IMR-90 (cell line): ENCODE measurements around the gene GAPVD1. TPM values are rescaled to one million over a fixed set of nuclear protein-coding genes. Genes with fewer than 3 reads are reported as not detected.

ENCODE experiments used
- ATAC-seq: fragments of 200-7000 bp; cut with Tn5 transposase; 2 replicates; pipeline ENCODE4 v1.9.1; 2020; ENCODE audit warnings: low read depth, mild to moderate bottlenecking, moderate library complexity
- BruUV-seq: library from RNA; stranded (reverse); fragments of 400-500 nt; replicated peaks from 2 replicates; lab custom pipeline; 2021; lab: Mats Ljungman, UMichigan
- CTCF ChIA-PET: fragments of 300-600 bp; formaldehyde crosslinking; extraction: SDS; loops from one replicate; lab custom pipeline; 2021; ENCODE audit warnings: antibody characterized with exemption; lab: Yijun Ruan, JAX
- POLR2A ChIA-PET: fragments of 300-600 bp; sonication (Branson Sonifier 250); formaldehyde crosslinking; loops from one replicate; lab custom pipeline; 2022; ENCODE audit warnings: antibody characterized with exemption; ENCODE audit not compliant: unreplicated experiment; lab: Charles Lee
- DNase-seq: peaks from one replicate; pipeline ENCODE4 v3.0.0; 2013
- H2AFZ ChIP-seq: replicated peaks from 2 replicates; pipeline ENCODE3; 2013; ENCODE audit warnings: low read length, mild to moderate bottlenecking; ENCODE audit not compliant: poor library complexity
- H2AK5ac ChIP-seq: 2 replicates; pipeline ENCODE4 v1.6.1; 2013; ENCODE audit warnings: low read depth, low read length, inconsistent platforms
- H2AK9ac ChIP-seq: replicated peaks from 2 replicates; pipeline ENCODE3; 2013; ENCODE audit warnings: mild to moderate bottlenecking, low read depth, low read length, moderate library complexity; ENCODE audit not compliant: poor library complexity
- H2BK120ac ChIP-seq: 2 replicates; pipeline ENCODE4 v1.6.1; 2013; ENCODE audit warnings: low read depth, low read length, inconsistent platforms
- H2BK15ac ChIP-seq: 3 replicates; pipeline ENCODE4 v1.6.1; 2013; ENCODE audit warnings: low read depth, low read length, inconsistent platforms
- H2BK20ac ChIP-seq: 2 replicates; pipeline ENCODE4 v1.6.1; 2013; ENCODE audit warnings: low read depth, mild to moderate bottlenecking, inconsistent platforms, low read length, moderate library complexity
- H2BK5ac ChIP-seq: 2 replicates; pipeline ENCODE4 v1.6.1; 2013; ENCODE audit warnings: mild to moderate bottlenecking, low read depth, low read length, inconsistent platforms; ENCODE audit not compliant: poor library complexity, severe bottlenecking
- H3K14ac ChIP-seq: replicated peaks from 2 replicates; pipeline ENCODE4 v1.6.1; 2013; ENCODE audit warnings: low read depth, low read length, inconsistent platforms
- H3K18ac ChIP-seq: 2 replicates; pipeline ENCODE4 v1.6.1; 2013; ENCODE audit warnings: low read depth, low read length, control low read depth
- H3K23ac ChIP-seq: 2 replicates; pipeline ENCODE4 v1.6.1; 2013; ENCODE audit warnings: low read depth, low read length, inconsistent platforms
- H3K27ac ChIP-seq: 2 replicates; pipeline ENCODE4 v1.5.1; 2013; ENCODE audit warnings: mild to moderate bottlenecking, control low read depth, low read length; ENCODE audit not compliant: insufficient read depth
- H3K27me3 ChIP-seq: 2 replicates; pipeline ENCODE4 v1.6.1; 2013; ENCODE audit warnings: low read length; ENCODE audit not compliant: control insufficient read depth, insufficient read depth
- H3K36me3 ChIP-seq: 2 replicates; pipeline ENCODE4 v1.6.1; 2013; ENCODE audit warnings: low read length, mixed read lengths; ENCODE audit not compliant: control insufficient read depth, insufficient read depth
- H3K4ac ChIP-seq: 2 replicates; pipeline ENCODE4 v1.6.1; 2013; ENCODE audit warnings: low read depth, low read length, inconsistent platforms
- H3K4me1 ChIP-seq: 2 replicates; pipeline ENCODE4 v1.6.1; 2013; ENCODE audit warnings: low read length, mixed read lengths; ENCODE audit not compliant: control insufficient read depth, insufficient read depth
- H3K4me2 ChIP-seq: 2 replicates; pipeline ENCODE4 v1.6.1; 2013; ENCODE audit warnings: low read depth, mild to moderate bottlenecking, control low read depth, low read length, moderate library complexity
- H3K4me3 ChIP-seq: 2 replicates; pipeline ENCODE4 v1.5.1; 2013; ENCODE audit warnings: low read depth, mild to moderate bottlenecking, control low read depth, low read length, moderate library complexity; ENCODE audit not compliant: insufficient read depth
- H3K56ac ChIP-seq: 2 replicates; pipeline ENCODE4 v1.6.1; 2013; ENCODE audit warnings: low read length, inconsistent platforms; ENCODE audit not compliant: insufficient read depth; ENCODE audit errors: extremely low read depth
- H3K79me1 ChIP-seq, 2 experiments: 2 replicates each; pipeline ENCODE4 v1.6.1; 2013; ENCODE audit warnings: low read length in 2 of 2, inconsistent platforms in 1 of 2, low read depth in 1 of 2
- H3K9ac ChIP-seq: 2 replicates; pipeline ENCODE4 v1.6.1; 2013; ENCODE audit warnings: low read depth, low read length, control low read depth
- H3K9me1 ChIP-seq: 2 replicates; pipeline ENCODE4 v1.6.1; 2013; ENCODE audit warnings: low read length, inconsistent platforms; ENCODE audit not compliant: insufficient read depth
- H3K9me3 ChIP-seq: 2 replicates; pipeline ENCODE4 v1.6.1; 2013; ENCODE audit warnings: low read length; ENCODE audit not compliant: control insufficient read depth, insufficient read depth
- H4K20me1 ChIP-seq: 2 replicates; pipeline ENCODE4 v1.6.1; 2013; ENCODE audit warnings: low read length, inconsistent platforms; ENCODE audit not compliant: insufficient read depth
- H4K5ac ChIP-seq: 2 replicates; pipeline ENCODE4 v1.6.1; 2013; ENCODE audit warnings: mild to moderate bottlenecking, low read depth, low read length, control low read depth
- H4K8ac ChIP-seq, 2 experiments: 2 replicates each; pipeline ENCODE4 v1.6.1; 2013; ENCODE audit warnings: low read depth in 2 of 2, low read length in 2 of 2, control low read depth in 1 of 2, inconsistent platforms in 1 of 2
- H4K91ac ChIP-seq: 2 replicates; pipeline ENCODE4 v1.6.1; 2013; ENCODE audit warnings: low read depth, low read length, inconsistent platforms; ENCODE audit not compliant: insufficient read depth
- CEBPB ChIP-seq: IDR thresholded peaks from 2 replicates; pipeline ENCODE4 v1.6.1; 2012; ENCODE audit warnings: low read depth, low read length, improper control_type of control experiment
- CHD1 ChIP-seq: IDR thresholded peaks from 2 replicates; pipeline ENCODE4 v1.6.1; 2012; ENCODE audit warnings: low read depth, low read length, improper control_type of control experiment
- FOS ChIP-seq: fragments of 150-350 bp; IDR thresholded peaks from 2 replicates; pipeline ENCODE4 v1.6.1; 2016; ENCODE audit warnings: low read depth, low read length
- MAFK ChIP-seq: IDR thresholded peaks from 2 replicates; pipeline ENCODE4 v1.6.1; 2012; ENCODE audit warnings: low read depth, low read length, improper control_type of control experiment
- MAZ ChIP-seq: IDR thresholded peaks from 2 replicates; pipeline ENCODE4 v1.6.1; 2012; ENCODE audit warnings: low read depth, mild to moderate bottlenecking, low read length, improper control_type of control experiment, moderate library complexity, borderline replicate concordance
- MXI1 ChIP-seq: IDR thresholded peaks from 2 replicates; pipeline ENCODE4 v1.6.1; 2012; ENCODE audit warnings: low read depth, mild to moderate bottlenecking, low read length, moderate library complexity, borderline replicate concordance
- NFE2L2 ChIP-seq: fragments of 150-350 bp; IDR thresholded peaks from 2 replicates; pipeline ENCODE4 v1.6.1; 2016; ENCODE audit warnings: low read depth, mild to moderate bottlenecking, low read length
- POLR2A ChIP-seq: IDR thresholded peaks from 2 replicates; pipeline ENCODE4 v1.6.1; 2012; ENCODE audit warnings: mild to moderate bottlenecking, low read depth, low read length
- RAD21 ChIP-seq: IDR thresholded peaks from 2 replicates; pipeline ENCODE4 v1.6.1; 2012; ENCODE audit warnings: low read length, improper control_type of control experiment
- RCOR1 ChIP-seq: IDR thresholded peaks from 2 replicates; pipeline ENCODE4 v1.6.1; 2012; ENCODE audit warnings: mild to moderate bottlenecking, low read length, improper control_type of control experiment; ENCODE audit not compliant: insufficient replicate concordance
- RFX5 ChIP-seq: IDR thresholded peaks from 2 replicates; pipeline ENCODE4 v1.8.0; 2012; ENCODE audit warnings: low read depth, mild to moderate bottlenecking, low read length, moderate library complexity
- SMC3 ChIP-seq: fragments of 150-350 bp; IDR thresholded peaks from 2 replicates; pipeline ENCODE4 v1.6.1; 2016; ENCODE audit warnings: low read depth, mild to moderate bottlenecking, antibody characterized with exemption, low read length, moderate library complexity
- dilution Hi-C: fragments of 300-500 bp; cut with HindIII; formaldehyde crosslinking; loops from one replicate; pipeline ENCODE4 v1.14.3; 2018; ENCODE audit warnings: low sequenced_read_pairs; ENCODE audit not compliant: unreplicated experiment
- in situ Hi-C: fragments of 300-500 bp; cut with MboI; formaldehyde crosslinking; loops from 3 replicates; pipeline ENCODE4 v1.14.3; 2019; ENCODE audit warnings: low sequenced_read_pairs, inconsistent platforms, mixed read lengths
- intact Hi-C: fragments of 100-400 bp; cut with micrococcal nuclease; formaldehyde crosslinking; loops from 2 replicates; pipeline ENCODE4 v1.10.0; 2022
- polyA plus RNA-seq, 3 experiments: library from polyadenylated mRNA; depleted of rRNA; stranded (reverse); fragments of >200 nt; gene quantifications; 2 replicates each; pipeline ENCODE4 v1.2.3, GENCODE V29; 2012; ENCODE audit warnings: low replicate concordance in 1 of 3
- total RNA-seq: library from RNA; depleted of rRNA; stranded (reverse); fragments of >200 nt; gene quantifications from 2 replicates; pipeline ENCODE4 v1.2.3, GENCODE V29; 2012
- TF ChIP-seq, protein P1 (sequence below): conservative IDR thresholded peaks from 2 replicates; pipeline ENCODE4 v1.5.1; 2012; ENCODE audit warnings: mild to moderate bottlenecking, low read depth, low read length, improper control_type of control experiment
- TF ChIP-seq, protein P2 (sequence below): fragments of 150-350 bp; IDR thresholded peaks from 2 replicates; pipeline ENCODE4 v1.6.1; 2017; ENCODE audit warnings: mild to moderate bottlenecking, antibody characterized with exemption, low read length, low read depth
- TF ChIP-seq, protein P3 (sequence below): fragments of 150-350 bp; IDR thresholded peaks from 2 replicates; pipeline ENCODE4 v1.6.1; 2016; ENCODE audit warnings: low read depth, mild to moderate bottlenecking, low read length, moderate library complexity, borderline replicate concordance

The GAPVD1 gene
- total and polyA plus RNA-seq, 2 of the 4 experiments (the other 2 are of a cell fraction): 13.8 to 50.9 TPM

DNA sequence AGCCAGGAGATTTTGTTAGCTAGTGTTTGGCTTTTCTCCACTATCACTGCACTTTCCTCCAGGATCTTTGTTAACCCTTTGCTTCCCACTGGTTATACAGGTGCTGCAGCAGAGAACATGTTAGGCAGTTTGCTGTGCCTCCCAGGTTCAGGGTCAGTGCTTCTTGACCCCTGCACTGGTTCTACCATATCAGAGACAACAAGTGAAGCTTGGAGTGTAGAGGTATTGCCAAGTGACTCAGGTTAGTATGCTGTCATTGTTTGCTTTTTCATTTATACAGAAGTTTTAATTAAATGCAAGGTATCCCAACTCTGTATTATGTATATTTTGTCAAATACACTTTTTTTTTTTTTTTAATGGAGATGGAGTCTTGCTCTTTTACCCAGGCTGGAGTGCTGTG is 68.4 kb downstream of the GAPVD1 start:
- Histone ChIP-seq H3K4me1 (peaks cover 8% of the 10 kb centered on the region), H4K5ac (no peak overlapping the region), H2BK5ac (no peak overlapping the region), H3K9ac (no peak overlapping the region), H3K79me1 (peaks cover 11 to 12% of the 10 kb centered on the region in 2 experiments), H3K4me2 (no peak overlapping the region), H2AFZ (no peak overlapping the region), H2BK15ac (no peak overlapping the region), H3K36me3 (peaks cover 34% of the 10 kb centered on the region), H3K4me3 (no peak overlapping the region), H2AK9ac (no peak overlapping the region), H3K18ac (no peak overlapping the region), H3K23ac (no peak overlapping the region), H3K27me3 (no peaks in the 10 kb centered on the region), H3K9me1 (peaks cover 3% of the 10 kb centered on the region; the same call in 1 of the 2 replicates), H2AK5ac (peak overlapping the region; percentile 49; the same call in 1 of the 2 replicates), H3K27ac (no peak overlapping the region), H3K56ac (no peak overlapping the region), H3K4ac (no peak overlapping the region), H3K9me3 (no peaks in the 10 kb centered on the region), H3K14ac (no peak overlapping the region), H4K20me1 (peaks cover 13% of the 10 kb centered on the region), H2BK120ac (no peak overlapping the region), H2BK20ac (no peak overlapping the region), H4K91ac (peak overlapping the region; percentile 13; the same call in 1 of the 2 replicates), H4K8ac (no peak overlapping the region)
- POLR2A ChIA-PET: no interaction called here
- TF ChIP-seq MAZ (no peak), MXI1 (no peak), CHD1 (no peak), RFX5 (no peak), RAD21 (no peak), FOS (no peak), SMC3 (no peak), CEBPB (no peak), POLR2A (no peak), MAFK (no peak), RCOR1 (no peak), NFE2L2 (no peak)
- TF ChIP-seq, protein P1, sequence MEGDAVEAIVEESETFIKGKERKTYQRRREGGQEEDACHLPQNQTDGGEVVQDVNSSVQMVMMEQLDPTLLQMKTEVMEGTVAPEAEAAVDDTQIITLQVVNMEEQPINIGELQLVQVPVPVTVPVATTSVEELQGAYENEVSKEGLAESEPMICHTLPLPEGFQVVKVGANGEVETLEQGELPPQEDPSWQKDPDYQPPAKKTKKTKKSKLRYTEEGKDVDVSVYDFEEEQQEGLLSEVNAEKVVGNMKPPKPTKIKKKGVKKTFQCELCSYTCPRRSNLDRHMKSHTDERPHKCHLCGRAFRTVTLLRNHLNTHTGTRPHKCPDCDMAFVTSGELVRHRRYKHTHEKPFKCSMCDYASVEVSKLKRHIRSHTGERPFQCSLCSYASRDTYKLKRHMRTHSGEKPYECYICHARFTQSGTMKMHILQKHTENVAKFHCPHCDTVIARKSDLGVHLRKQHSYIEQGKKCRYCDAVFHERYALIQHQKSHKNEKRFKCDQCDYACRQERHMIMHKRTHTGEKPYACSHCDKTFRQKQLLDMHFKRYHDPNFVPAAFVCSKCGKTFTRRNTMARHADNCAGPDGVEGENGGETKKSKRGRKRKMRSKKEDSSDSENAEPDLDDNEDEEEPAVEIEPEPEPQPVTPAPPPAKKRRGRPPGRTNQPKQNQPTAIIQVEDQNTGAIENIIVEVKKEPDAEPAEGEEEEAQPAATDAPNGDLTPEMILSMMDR: no peak
- TF ChIP-seq, protein P2, sequence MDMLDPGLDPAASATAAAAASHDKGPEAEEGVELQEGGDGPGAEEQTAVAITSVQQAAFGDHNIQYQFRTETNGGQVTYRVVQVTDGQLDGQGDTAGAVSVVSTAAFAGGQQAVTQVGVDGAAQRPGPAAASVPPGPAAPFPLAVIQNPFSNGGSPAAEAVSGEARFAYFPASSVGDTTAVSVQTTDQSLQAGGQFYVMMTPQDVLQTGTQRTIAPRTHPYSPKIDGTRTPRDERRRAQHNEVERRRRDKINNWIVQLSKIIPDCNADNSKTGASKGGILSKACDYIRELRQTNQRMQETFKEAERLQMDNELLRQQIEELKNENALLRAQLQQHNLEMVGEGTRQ: no peak
- TF ChIP-seq, protein P3, sequence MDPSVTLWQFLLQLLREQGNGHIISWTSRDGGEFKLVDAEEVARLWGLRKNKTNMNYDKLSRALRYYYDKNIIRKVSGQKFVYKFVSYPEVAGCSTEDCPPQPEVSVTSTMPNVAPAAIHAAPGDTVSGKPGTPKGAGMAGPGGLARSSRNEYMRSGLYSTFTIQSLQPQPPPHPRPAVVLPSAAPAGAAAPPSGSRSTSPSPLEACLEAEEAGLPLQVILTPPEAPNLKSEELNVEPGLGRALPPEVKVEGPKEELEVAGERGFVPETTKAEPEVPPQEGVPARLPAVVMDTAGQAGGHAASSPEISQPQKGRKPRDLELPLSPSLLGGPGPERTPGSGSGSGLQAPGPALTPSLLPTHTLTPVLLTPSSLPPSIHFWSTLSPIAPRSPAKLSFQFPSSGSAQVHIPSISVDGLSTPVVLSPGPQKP: no peak
- CTCF ChIA-PET: no interaction called here
- ATAC-seq (no peak), DNase-seq (peak; percentile 6)
- intact Hi-C loops (no loop called here), in situ Hi-C loops (no loop called here), dilution Hi-C loops (no loop called here)
- BruUV-seq: no TSS peak
